Sigmoid colon (tissue), 4 donors: ENCODE measurements around the gene DAPK1.

Source experiments
- EP300 ChIP-seq, 4 donors: sonication (generic); formaldehyde crosslinking; IDR thresholded peaks; one replicate each; pipeline ENCODE4 v1.6.1; 2017; ENCODE audit warnings: antibody characterized with exemption in 4 of 4
- POLR2AphosphoS5 ChIP-seq, 4 donors: sonication (generic); formaldehyde crosslinking; IDR thresholded peaks; one replicate each; pipeline ENCODE4 v1.6.1; 2017; ENCODE audit warnings: antibody characterized with exemption in 4 of 4
- TF ChIP-seq, protein P1 (sequence below), 4 experiments: fragments of 450-650 bp in 3 of 4; fragments of 200-600 bp in 1 of 4; IDR thresholded peaks; one replicate each; pipeline ENCODE4 v1.5.1; 2016 to 2019; ENCODE audit warnings: antibody characterized with exemption in 4 of 4, mild to moderate bottlenecking in 3 of 4, moderate library complexity in 2 of 4

DNA sequence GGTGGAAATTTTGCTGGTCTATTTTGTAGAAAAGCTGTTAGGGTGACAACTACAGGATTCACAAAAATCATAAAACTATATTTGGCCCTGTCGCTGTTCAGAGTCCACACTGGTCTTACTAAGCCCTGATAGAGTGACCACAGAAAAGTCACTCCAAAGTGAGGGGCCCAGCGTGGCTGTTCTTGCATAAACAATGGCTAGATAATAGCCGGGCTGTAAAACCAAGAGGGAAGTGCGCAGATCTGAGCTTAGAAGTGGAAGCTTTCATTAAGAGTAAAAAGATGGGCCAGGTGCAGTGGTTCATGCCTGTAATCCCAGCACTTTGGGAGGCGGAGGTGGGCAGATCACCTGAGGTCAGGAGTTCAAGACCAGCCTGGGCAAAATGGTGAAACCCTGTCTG, 212.8 kb downstream of the DAPK1 start:
- TF ChIP-seq, protein P1, sequence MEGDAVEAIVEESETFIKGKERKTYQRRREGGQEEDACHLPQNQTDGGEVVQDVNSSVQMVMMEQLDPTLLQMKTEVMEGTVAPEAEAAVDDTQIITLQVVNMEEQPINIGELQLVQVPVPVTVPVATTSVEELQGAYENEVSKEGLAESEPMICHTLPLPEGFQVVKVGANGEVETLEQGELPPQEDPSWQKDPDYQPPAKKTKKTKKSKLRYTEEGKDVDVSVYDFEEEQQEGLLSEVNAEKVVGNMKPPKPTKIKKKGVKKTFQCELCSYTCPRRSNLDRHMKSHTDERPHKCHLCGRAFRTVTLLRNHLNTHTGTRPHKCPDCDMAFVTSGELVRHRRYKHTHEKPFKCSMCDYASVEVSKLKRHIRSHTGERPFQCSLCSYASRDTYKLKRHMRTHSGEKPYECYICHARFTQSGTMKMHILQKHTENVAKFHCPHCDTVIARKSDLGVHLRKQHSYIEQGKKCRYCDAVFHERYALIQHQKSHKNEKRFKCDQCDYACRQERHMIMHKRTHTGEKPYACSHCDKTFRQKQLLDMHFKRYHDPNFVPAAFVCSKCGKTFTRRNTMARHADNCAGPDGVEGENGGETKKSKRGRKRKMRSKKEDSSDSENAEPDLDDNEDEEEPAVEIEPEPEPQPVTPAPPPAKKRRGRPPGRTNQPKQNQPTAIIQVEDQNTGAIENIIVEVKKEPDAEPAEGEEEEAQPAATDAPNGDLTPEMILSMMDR (IDR thresholded peaks at IDR 0.05) = no peak
- no peak for TF ChIP-seq POLR2AphosphoS5 (IDR thresholded peaks at IDR 0.05)
- TF ChIP-seq EP300 (IDR thresholded peaks at IDR 0.05) = no peak
